Measurements from ENCODE around the gene OGFOD2. TPM values are rescaled to one million over a fixed set of nuclear protein-coding genes. Genes with fewer than 3 reads are reported as not detected.

OGFOD2 gene
- total and polyA plus RNA-seq, 2 donors (not counting 1 experiment from before 2014, with no cell fraction given) = 26.7 to 99.3 TPM

DNA sequence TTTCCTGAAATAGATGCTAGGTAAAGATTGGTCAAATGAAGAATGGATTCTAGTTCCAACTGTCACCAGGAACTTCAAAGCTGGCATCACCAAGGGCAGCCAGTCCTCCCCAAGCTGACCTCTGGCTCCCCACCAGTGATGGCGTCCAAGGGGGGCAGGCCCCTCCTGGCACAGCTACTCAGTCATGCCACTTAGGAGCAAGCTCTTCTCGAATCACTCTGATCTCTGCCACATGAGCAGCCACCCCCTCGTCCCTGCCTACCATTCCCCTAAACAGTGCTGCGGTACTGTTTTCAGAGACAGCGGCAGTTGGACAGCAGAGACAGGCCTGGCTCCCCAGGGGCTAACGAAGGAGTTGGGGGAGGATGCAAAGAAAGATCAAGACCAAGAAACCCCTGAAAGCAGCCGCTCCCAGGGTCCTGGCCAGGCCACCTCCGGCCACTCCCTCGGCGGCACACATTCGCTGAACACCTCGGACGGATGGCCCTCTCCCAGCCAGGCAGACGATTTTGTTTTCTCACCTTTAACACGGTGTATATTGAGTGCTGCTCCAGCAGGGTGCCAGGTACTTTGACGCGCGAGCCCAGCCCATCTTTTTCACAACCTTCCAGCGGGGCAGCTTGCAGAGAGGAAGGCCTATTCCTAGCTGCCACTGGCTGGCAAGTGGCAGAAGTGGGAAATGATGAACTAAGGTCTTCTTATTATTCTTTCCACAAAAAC is 52.8 kb downstream of the OGFOD2 start:
- no peak overlapping the region for H3K27ac ChIP-seq (ENCODE audit: low read length in 2 of 2)

DNA sequence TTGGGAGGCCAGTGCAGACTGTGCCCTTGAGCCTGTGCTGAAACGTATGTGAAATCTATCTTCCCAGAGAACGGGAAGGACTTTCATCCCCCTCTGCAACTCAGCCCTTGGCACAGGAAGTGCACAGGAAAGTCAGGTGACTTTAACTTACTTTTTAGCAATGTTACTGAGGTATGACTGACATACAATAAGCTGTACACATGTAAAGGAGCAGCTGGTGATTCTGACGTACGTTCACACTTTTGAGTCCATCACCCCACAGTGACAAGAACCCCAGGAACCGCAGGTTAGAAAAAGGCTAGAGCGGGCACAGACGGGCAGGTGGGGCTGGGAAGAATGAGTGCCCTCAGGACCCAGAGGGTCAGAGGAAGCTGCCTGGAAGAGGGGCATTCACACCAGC is 53.4 kb downstream of the OGFOD2 start:
- Histone ChIP-seq H3K27ac (ENCODE audit: low read length in 2 of 2) (no peak overlapping the region), H3K9me3 (ENCODE audit: control extremely low read depth in 1 of 3, control insufficient read depth in 2 of 3, insufficient read depth in 1 of 3, low read length in 2 of 3) (no peaks in the 10 kb centered on the region), H3K27me3 (replicated peaks in 1 of 4; ENCODE audit: control extremely low read depth in 1 of 4, control insufficient read depth in 3 of 4, insufficient read depth in 4 of 4, low read length in 3 of 4) (no peaks in the 10 kb centered on the region), H3K36me3 (replicated peaks in 1 of 2; ENCODE audit: control extremely low read depth in 1 of 2, control insufficient read depth in 1 of 2, extremely low read depth in 1 of 2, insufficient read depth in 2 of 2, low read length in 1 of 2) (peaks cover 0 to 8% of the 10 kb centered on the region in 2 experiments), H3K4me3 (ENCODE audit: control extremely low read depth in 1 of 5, extremely low read depth in 1 of 5, insufficient read depth in 1 of 5, low read depth in 2 of 5, low read length in 4 of 5) (no peak overlapping the region), H3K79me2 (ENCODE audit: control insufficient read depth, insufficient read depth, low read length) (peaks cover 6% of the 10 kb centered on the region), H3K9ac (ENCODE audit: low read length) (no peak overlapping the region), H2AFZ (ENCODE audit: insufficient read depth, low read depth, low read length, poor library complexity, severe bottlenecking) (no peak overlapping the region), H4K20me1 (ENCODE audit: control insufficient read depth, insufficient read depth, low read length, poor library complexity, severe bottlenecking) (no peaks in the 10 kb centered on the region), H3K4me1 (ENCODE audit: control insufficient read depth in 2 of 2, insufficient read depth in 2 of 2, low read length in 2 of 2) (peaks cover under 1 to 1% of the 10 kb centered on the region in 2 donors), H3K4me2 (replicated peaks; ENCODE audit: low read depth, low read length, poor library complexity, severe bottlenecking) (no peak overlapping the region)
- no peak for ATAC-seq (ENCODE audit: low read depth)
- ChIA-PET CTCF (no interaction called here), POLR2A (no interaction called here)
- H3K9me3 Mint-ChIP-seq (ENCODE audit: insufficient read depth) = no peaks in the 10 kb centered on the region
- TF ChIP-seq, protein P1, sequence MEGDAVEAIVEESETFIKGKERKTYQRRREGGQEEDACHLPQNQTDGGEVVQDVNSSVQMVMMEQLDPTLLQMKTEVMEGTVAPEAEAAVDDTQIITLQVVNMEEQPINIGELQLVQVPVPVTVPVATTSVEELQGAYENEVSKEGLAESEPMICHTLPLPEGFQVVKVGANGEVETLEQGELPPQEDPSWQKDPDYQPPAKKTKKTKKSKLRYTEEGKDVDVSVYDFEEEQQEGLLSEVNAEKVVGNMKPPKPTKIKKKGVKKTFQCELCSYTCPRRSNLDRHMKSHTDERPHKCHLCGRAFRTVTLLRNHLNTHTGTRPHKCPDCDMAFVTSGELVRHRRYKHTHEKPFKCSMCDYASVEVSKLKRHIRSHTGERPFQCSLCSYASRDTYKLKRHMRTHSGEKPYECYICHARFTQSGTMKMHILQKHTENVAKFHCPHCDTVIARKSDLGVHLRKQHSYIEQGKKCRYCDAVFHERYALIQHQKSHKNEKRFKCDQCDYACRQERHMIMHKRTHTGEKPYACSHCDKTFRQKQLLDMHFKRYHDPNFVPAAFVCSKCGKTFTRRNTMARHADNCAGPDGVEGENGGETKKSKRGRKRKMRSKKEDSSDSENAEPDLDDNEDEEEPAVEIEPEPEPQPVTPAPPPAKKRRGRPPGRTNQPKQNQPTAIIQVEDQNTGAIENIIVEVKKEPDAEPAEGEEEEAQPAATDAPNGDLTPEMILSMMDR (IDR thresholded peaks at IDR 0.05) = no peak
- TF ChIP-seq EZH2 (IDR thresholded peaks at IDR 0.05; ENCODE audit: borderline replicate concordance, insufficient read depth, low read depth, low read length, poor library complexity, severe bottlenecking) = no peak
- no peaks in the 10 kb centered on the region for H3K27me3 Mint-ChIP-seq
- WGBS (ENCODE audit: insufficient coverage) = 81% methylated on average over 5 of the region's 7 CpGs
- H3K4me3 Mint-ChIP-seq = no peak overlapping the region
- H3K27ac Mint-ChIP-seq = no peak overlapping the region
- DNase-seq = no peak
- H3K4me1 Mint-ChIP-seq = no peaks in the 10 kb centered on the region
- intact Hi-C loops (cut with micrococcal nuclease) = no loop called here

More for the DNA sequence above, 52.8 kb downstream of the OGFOD2 start:
- POLR2A ChIA-PET = no interaction called here
- Mint-ChIP-seq H3K4me1 (no peaks in the 10 kb centered on the region), H3K27ac (no peak overlapping the region), H3K9me3 (ENCODE audit: insufficient read depth) (no peaks in the 10 kb centered on the region), H3K27me3 (no peaks in the 10 kb centered on the region), H3K4me3 (no peak overlapping the region)
- CTCF ChIA-PET = no interaction called here
- intact Hi-C loops (cut with micrococcal nuclease) = no loop called here
- Histone ChIP-seq H3K4me2 (replicated peaks; ENCODE audit: low read depth, low read length, poor library complexity, severe bottlenecking) (no peak overlapping the region), H4K20me1 (ENCODE audit: control insufficient read depth, insufficient read depth, low read length, poor library complexity, severe bottlenecking) (no peaks in the 10 kb centered on the region), H3K9me3 (ENCODE audit: control extremely low read depth in 1 of 3, control insufficient read depth in 2 of 3, insufficient read depth in 1 of 3, low read length in 2 of 3) (no peaks in the 10 kb centered on the region), H2AFZ (ENCODE audit: insufficient read depth, low read depth, low read length, poor library complexity, severe bottlenecking) (no peak overlapping the region), H3K9ac (ENCODE audit: low read length) (no peak overlapping the region), H3K4me3 (ENCODE audit: control extremely low read depth in 1 of 5, extremely low read depth in 1 of 5, insufficient read depth in 1 of 5, low read depth in 2 of 5, low read length in 4 of 5) (no peak overlapping the region), H3K4me1 (ENCODE audit: control insufficient read depth in 2 of 2, insufficient read depth in 2 of 2, low read length in 2 of 2) (no peaks in the 10 kb centered on the region), H3K36me3 (replicated peaks in 1 of 2; ENCODE audit: control extremely low read depth in 1 of 2, control insufficient read depth in 1 of 2, extremely low read depth in 1 of 2, insufficient read depth in 2 of 2, low read length in 1 of 2) (peaks cover 0 to 8% of the 10 kb centered on the region in 2 experiments), H3K79me2 (ENCODE audit: control insufficient read depth, insufficient read depth, low read length) (peaks cover 11% of the 10 kb centered on the region), H3K27me3 (replicated peaks in 1 of 4; ENCODE audit: control extremely low read depth in 1 of 4, control insufficient read depth in 3 of 4, insufficient read depth in 4 of 4, low read length in 3 of 4) (no peaks in the 10 kb centered on the region)
- DNase-seq = no peak
- ATAC-seq (ENCODE audit: low read depth) = no peak
- TF ChIP-seq EZH2 (IDR thresholded peaks at IDR 0.05; ENCODE audit: borderline replicate concordance, insufficient read depth, low read depth, low read length, poor library complexity, severe bottlenecking) = no peak
- TF ChIP-seq, protein P1 (IDR thresholded peaks at IDR 0.05) = no peak
- 92% methylated on average over 14 of the region's 19 CpGs for WGBS (ENCODE audit: insufficient coverage)
